ENCODE results near the gene GRK5. TPM values are rescaled to one million over a fixed set of nuclear protein-coding genes. Genes with fewer than 3 reads are reported as not detected.

GRK5 gene
- total RNA-seq, 1 experiment from 2014 or later = 29.0 TPM

DNA sequence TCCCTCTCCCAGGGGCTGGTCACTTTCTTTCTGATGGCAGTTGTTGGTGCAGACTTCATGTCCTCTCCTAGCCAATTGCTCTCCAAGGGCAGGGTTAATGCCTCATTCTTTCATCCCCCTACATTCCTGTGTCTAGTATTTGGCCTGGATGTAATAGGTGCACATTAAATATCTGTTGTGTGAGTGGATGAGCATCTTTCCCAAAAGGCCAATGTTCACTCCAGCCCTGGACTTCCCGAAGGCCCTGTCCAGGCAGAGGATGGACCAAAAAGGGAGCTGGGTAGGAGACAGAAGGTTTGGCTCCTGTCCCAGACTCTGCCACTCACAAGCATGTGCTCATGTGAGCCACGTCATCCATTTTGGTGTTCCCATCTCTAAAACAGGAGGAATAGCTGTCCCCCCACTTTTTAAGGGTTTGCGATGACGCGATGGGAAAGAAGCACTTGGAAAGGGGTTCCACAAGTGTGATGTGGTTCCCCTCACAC is 287.7 kb downstream of the GRK5 start:
- CTCF ChIA-PET = interaction anchor here (0.7 kb wide), 1 partner anchor 296 kb away, joined by 3 read pairs; no protein-coding TSS in a partner anchor
- no peak for DNase-seq (ENCODE audit: low read depth, low spot score)
- TF ChIP-seq CTCF (IDR thresholded peaks at IDR 0.05) (no peak), POLR2AphosphoS5 (IDR thresholded peaks at IDR 0.05; ENCODE audit: low read depth, low read length) (no peak), SIN3A (IDR thresholded peaks at IDR 0.05; ENCODE audit: borderline replicate concordance, insufficient read depth, low read depth, low read length) (no peak), REST (IDR thresholded peaks at IDR 0.05; ENCODE audit: insufficient read depth in 1 of 2, low read depth in 2 of 2, low read length in 1 of 2) (no peak), TCF7L2 (IDR thresholded peaks at IDR 0.05; ENCODE audit: low read depth, low read length) (no peak)
- H3K27me3 ChIP-seq (ENCODE audit: control insufficient read depth, insufficient read depth, low read length) = no peaks in the 10 kb centered on the region
- no TSS peak for BruUV-seq (replicated peaks)
- intact Hi-C loops (cut with micrococcal nuclease; ENCODE audit: unreplicated experiment) (no loop called here), in situ Hi-C loops (cut with HindIII; ENCODE audit: low pct_unique_long_range_greater_than_20kb, low sequenced_read_pairs) (no loop called here)
- POLR2A ChIA-PET = interaction anchor here (0.6 kb wide), 1 partner anchor 124 kb away, joined by 6 read pairs; no protein-coding TSS in a partner anchor
- peaks cover 12% of the 10 kb centered on the region for H3K4me1 ChIP-seq (ENCODE audit: control insufficient read depth, insufficient read depth, low read length)
- H3K36me3 ChIP-seq (ENCODE audit: control insufficient read depth, insufficient read depth, low read length) = no peaks in the 10 kb centered on the region
- ATAC-seq = no peak
- no peak overlapping the region for H3K27ac ChIP-seq (ENCODE audit: low read length)
- H3K4me3 ChIP-seq (ENCODE audit: low read depth in 2 of 2, low read length in 2 of 2) = no peak overlapping the region
- H3K9me3 ChIP-seq (ENCODE audit: control insufficient read depth, insufficient read depth, low read depth, low read length) = no peaks in the 10 kb centered on the region

DNA sequence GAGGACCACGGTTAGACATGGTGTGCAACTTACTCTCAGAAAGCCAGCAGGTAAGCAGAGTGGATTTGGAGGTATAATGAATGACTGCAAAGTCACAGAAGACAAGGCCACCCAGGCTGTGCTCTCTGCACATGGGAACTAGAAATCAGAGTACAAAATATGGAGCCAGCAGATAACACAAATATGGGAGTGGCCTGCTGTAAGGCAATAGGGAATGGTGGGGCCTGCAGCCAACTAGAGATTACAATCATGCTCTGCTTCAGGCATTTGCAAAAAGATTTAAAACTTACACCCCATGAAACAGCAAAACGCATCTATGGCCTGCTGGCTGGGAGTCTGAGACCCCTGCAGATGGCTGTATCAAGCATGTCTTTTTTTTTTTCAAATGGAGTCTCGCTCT is 288.2 kb downstream of the GRK5 start:
- H3K27ac ChIP-seq (ENCODE audit: low read length) = no peak overlapping the region
- H3K4me1 ChIP-seq (ENCODE audit: control insufficient read depth, insufficient read depth, low read length) = peaks cover 12% of the 10 kb centered on the region
- H3K27me3 ChIP-seq (ENCODE audit: control insufficient read depth, insufficient read depth, low read length) = no peaks in the 10 kb centered on the region
- intact Hi-C loops (cut with micrococcal nuclease; ENCODE audit: unreplicated experiment) (no loop called here), in situ Hi-C loops (cut with HindIII; ENCODE audit: low pct_unique_long_range_greater_than_20kb, low sequenced_read_pairs) (no loop called here)
- ChIA-PET CTCF (no interaction called here), POLR2A (interaction anchor here (0.6 kb wide), 1 partner anchor 124 kb away, joined by 6 read pairs; no protein-coding TSS in a partner anchor)
- no TSS peak for BruUV-seq (replicated peaks)
- no peaks in the 10 kb centered on the region for H3K36me3 ChIP-seq (ENCODE audit: control insufficient read depth, insufficient read depth, low read length)
- ATAC-seq (no peak), DNase-seq (ENCODE audit: low read depth, low spot score) (no peak)
- no peaks in the 10 kb centered on the region for H3K9me3 ChIP-seq (ENCODE audit: control insufficient read depth, insufficient read depth, low read depth, low read length)
- no peak overlapping the region for H3K4me3 ChIP-seq (ENCODE audit: low read depth in 2 of 2, low read length in 2 of 2)
- TF ChIP-seq SIN3A (IDR thresholded peaks at IDR 0.05; ENCODE audit: borderline replicate concordance, insufficient read depth, low read depth, low read length) (no peak), REST (IDR thresholded peaks at IDR 0.05; ENCODE audit: insufficient read depth in 1 of 2, low read depth in 2 of 2, low read length in 1 of 2) (no peak), POLR2AphosphoS5 (IDR thresholded peaks at IDR 0.05; ENCODE audit: low read depth, low read length) (no peak), CTCF (IDR thresholded peaks at IDR 0.05) (no peak), TCF7L2 (IDR thresholded peaks at IDR 0.05; ENCODE audit: low read depth, low read length) (no peak)

Measured in Panc1 (cell line).